ENCODE results near the gene FNDC5. TPM values are rescaled to one million over a fixed set of nuclear protein-coding genes. Genes with fewer than 3 reads are reported as not detected.

Gene FNDC5
- total and polyA plus RNA-seq, 4 donors = 0.43 to 10.5 (median 2.0) TPM

DNA sequence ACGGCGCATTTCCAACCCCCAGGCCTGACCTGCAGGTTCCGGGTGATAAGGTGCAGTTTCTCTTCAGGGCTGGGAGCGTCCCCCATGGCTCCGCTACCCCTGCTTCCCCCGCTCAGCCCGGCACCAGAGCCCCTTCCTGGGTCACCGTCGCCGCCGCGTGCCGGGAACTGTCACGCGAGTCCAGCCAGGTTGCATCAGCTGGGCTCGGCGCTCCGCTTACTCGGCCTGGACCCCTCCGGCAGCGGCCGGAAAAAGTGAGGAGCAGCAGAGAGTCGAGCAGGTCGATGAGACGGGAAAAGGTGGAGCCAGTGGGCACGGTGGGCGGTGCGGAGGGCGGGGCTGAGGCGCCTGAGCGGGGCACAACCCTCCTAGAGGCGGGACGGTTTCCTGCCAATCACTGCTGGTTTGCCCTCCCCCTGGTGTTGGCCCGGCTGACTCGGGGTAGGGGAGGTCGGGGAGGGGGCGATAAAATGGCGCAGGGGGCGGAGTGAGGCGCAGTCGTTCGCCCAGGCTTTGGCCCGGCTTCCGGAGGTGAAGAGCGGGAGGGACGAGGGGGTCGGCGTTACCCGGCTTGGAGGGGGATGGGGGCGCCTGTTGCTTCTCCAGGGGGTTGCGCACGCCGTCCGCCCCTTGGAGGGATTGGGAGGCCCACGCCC is 53.4 kb downstream of the FNDC5 start, which contains the start of the genes S100PBP and YARS1:
TSS of gene S100PBP (plus strand) at position 495 of the 656 bp plus-strand sequence. CDS start 8,447 bp downstream, outside the sequence.
TSS of gene YARS1 (minus strand) at position 200 of the 656 bp plus-strand sequence. CDS start at position 86, 114 bp downstream.
- H3K27me3 ChIP-seq (ENCODE audit: control insufficient read depth in 4 of 4, insufficient read depth in 4 of 4, low read length in 3 of 4) = no peaks in the 10 kb centered on the region
- WGBS = under 1% methylated on average over 55 of the region's 55 CpGs

More for the DNA sequence above, 53.4 kb downstream of the FNDC5 start, which contains the start of the genes S100PBP and YARS1:
- Histone ChIP-seq H3K4me3 (ENCODE audit: low read depth in 1 of 3, low read length in 3 of 3) (peak within 1 kb of the TSS; percentile 79 to 84 (median 84)), H3K4me1 (ENCODE audit: control insufficient read depth in 4 of 4, insufficient read depth in 4 of 4, low read length in 3 of 4) (peaks cover 0 to 29% (median 15%) of the 10 kb centered on the region in 4 donors), H3K27ac (ENCODE audit: low read depth in 1 of 2, low read length in 2 of 2) (peak within 1 kb of the TSS; percentile 85 to 97), H3K9ac (ENCODE audit: low read depth in 1 of 2, low read length in 2 of 2) (peak within 1 kb of the TSS; percentile 69 to 91), H3K36me3 (ENCODE audit: control insufficient read depth in 4 of 4, insufficient read depth in 3 of 4, low read depth in 1 of 4, low read length in 3 of 4) (no peaks in the 10 kb centered on the region), H3K9me3 (ENCODE audit: control insufficient read depth in 4 of 4, low read length in 3 of 4) (no peaks in the 10 kb centered on the region)
- TF ChIP-seq FOXA2 (IDR thresholded peaks at IDR 0.05) (no peak), HNF4A (conservative IDR thresholded peaks at IDR 0.05) (peak; percentile 61 to 72), RAD21 (IDR thresholded peaks at IDR 0.05) (peak; percentile 24 to 48), RXRA (IDR thresholded peaks at IDR 0.05) (peak; percentile 64 to 68), SP1 (IDR thresholded peaks at IDR 0.05) (peak; percentile 94), NR2F2 (IDR thresholded peaks at IDR 0.05) (peak; percentile 64), GABPA (IDR thresholded peaks at IDR 0.05 in 1 of 2, conservative IDR thresholded peaks at IDR 0.05 in 1 of 2) (peak; percentile 15 to 84), JUND (IDR thresholded peaks at IDR 0.05) (peak; percentile 91 to 94), EGR1 (IDR thresholded peaks at IDR 0.05; ENCODE audit: low read depth in 2 of 2) (peak; percentile 29 to 86), TAF1 (conservative IDR thresholded peaks at IDR 0.05) (peak; percentile 33), FOXA1 (IDR thresholded peaks at IDR 0.05) (peak; percentile 78), HNF4G (IDR thresholded peaks at IDR 0.05) (no peak), YY1 (IDR thresholded peaks at IDR 0.05) (peak; percentile 93)
- TF ChIP-seq, protein P1, sequence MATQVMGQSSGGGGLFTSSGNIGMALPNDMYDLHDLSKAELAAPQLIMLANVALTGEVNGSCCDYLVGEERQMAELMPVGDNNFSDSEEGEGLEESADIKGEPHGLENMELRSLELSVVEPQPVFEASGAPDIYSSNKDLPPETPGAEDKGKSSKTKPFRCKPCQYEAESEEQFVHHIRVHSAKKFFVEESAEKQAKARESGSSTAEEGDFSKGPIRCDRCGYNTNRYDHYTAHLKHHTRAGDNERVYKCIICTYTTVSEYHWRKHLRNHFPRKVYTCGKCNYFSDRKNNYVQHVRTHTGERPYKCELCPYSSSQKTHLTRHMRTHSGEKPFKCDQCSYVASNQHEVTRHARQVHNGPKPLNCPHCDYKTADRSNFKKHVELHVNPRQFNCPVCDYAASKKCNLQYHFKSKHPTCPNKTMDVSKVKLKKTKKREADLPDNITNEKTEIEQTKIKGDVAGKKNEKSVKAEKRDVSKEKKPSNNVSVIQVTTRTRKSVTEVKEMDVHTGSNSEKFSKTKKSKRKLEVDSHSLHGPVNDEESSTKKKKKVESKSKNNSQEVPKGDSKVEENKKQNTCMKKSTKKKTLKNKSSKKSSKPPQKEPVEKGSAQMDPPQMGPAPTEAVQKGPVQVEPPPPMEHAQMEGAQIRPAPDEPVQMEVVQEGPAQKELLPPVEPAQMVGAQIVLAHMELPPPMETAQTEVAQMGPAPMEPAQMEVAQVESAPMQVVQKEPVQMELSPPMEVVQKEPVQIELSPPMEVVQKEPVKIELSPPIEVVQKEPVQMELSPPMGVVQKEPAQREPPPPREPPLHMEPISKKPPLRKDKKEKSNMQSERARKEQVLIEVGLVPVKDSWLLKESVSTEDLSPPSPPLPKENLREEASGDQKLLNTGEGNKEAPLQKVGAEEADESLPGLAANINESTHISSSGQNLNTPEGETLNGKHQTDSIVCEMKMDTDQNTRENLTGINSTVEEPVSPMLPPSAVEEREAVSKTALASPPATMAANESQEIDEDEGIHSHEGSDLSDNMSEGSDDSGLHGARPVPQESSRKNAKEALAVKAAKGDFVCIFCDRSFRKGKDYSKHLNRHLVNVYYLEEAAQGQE (IDR thresholded peaks at IDR 0.05) = peak; percentile 86
- TF ChIP-seq, protein P2, sequence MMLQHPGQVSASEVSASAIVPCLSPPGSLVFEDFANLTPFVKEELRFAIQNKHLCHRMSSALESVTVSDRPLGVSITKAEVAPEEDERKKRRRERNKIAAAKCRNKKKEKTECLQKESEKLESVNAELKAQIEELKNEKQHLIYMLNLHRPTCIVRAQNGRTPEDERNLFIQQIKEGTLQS (IDR thresholded peaks at IDR 0.05) = peak; percentile 99
- TF ChIP-seq, protein P3, sequence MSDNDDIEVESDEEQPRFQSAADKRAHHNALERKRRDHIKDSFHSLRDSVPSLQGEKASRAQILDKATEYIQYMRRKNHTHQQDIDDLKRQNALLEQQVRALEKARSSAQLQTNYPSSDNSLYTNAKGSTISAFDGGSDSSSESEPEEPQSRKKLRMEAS (IDR thresholded peaks at IDR 0.05) = peak; percentile 96
- TF ChIP-seq, protein P4, sequence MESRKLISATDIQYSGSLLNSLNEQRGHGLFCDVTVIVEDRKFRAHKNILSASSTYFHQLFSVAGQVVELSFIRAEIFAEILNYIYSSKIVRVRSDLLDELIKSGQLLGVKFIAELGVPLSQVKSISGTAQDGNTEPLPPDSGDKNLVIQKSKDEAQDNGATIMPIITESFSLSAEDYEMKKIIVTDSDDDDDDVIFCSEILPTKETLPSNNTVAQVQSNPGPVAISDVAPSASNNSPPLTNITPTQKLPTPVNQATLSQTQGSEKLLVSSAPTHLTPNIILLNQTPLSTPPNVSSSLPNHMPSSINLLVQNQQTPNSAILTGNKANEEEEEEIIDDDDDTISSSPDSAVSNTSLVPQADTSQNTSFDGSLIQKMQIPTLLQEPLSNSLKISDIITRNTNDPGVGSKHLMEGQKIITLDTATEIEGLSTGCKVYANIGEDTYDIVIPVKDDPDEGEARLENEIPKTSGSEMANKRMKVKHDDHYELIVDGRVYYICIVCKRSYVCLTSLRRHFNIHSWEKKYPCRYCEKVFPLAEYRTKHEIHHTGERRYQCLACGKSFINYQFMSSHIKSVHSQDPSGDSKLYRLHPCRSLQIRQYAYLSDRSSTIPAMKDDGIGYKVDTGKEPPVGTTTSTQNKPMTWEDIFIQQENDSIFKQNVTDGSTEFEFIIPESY (IDR thresholded peaks at IDR 0.05) = peak; percentile 75
- TF ChIP-seq, protein P5, sequence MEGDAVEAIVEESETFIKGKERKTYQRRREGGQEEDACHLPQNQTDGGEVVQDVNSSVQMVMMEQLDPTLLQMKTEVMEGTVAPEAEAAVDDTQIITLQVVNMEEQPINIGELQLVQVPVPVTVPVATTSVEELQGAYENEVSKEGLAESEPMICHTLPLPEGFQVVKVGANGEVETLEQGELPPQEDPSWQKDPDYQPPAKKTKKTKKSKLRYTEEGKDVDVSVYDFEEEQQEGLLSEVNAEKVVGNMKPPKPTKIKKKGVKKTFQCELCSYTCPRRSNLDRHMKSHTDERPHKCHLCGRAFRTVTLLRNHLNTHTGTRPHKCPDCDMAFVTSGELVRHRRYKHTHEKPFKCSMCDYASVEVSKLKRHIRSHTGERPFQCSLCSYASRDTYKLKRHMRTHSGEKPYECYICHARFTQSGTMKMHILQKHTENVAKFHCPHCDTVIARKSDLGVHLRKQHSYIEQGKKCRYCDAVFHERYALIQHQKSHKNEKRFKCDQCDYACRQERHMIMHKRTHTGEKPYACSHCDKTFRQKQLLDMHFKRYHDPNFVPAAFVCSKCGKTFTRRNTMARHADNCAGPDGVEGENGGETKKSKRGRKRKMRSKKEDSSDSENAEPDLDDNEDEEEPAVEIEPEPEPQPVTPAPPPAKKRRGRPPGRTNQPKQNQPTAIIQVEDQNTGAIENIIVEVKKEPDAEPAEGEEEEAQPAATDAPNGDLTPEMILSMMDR (IDR thresholded peaks at IDR 0.05; ENCODE audit: low read depth, low read length, missing input control) = no peak
- DNase-seq (ENCODE audit: low spot score) = peak; percentile 100
